Stimulated activated CD8-positive, alpha-beta memory T cell treated with anti-CD3 and anti-CD28 coated beads, Interleukin-12 subunit alpha, Interleukin-12 subunit beta, amount 100 ng/mL, for 4 hours (primary cell): ENCODE measurements around the gene CACNA2D2.

ENCODE experiments used
- DNase-seq: peaks from one replicate; pipeline ENCODE4 v3.0.0-alpha.2; 2020; ENCODE audit warnings: low read depth

Gene CACNA2D2

DNA sequence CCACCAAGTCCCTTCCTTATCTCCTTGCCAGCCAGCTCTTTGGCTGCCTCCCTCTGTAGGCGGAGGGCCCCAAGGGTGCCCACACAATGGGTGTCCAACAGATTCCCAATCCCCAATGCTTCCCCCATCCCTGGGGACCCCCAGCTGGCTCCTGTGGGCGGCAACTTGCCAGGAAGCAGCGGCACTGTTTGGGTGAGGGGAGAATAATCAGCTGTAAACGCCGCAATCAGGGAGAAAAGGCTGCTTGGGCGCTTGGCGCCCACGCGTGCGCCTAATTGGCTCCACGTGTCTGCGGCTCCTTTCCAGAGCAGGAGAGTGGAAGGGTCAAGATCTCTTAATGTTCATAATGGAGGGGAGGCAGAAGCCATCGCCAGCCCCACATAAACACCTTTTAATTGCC, 76.2 kb downstream of the CACNA2D2 start:
- DNase-seq = no peak

DNA sequence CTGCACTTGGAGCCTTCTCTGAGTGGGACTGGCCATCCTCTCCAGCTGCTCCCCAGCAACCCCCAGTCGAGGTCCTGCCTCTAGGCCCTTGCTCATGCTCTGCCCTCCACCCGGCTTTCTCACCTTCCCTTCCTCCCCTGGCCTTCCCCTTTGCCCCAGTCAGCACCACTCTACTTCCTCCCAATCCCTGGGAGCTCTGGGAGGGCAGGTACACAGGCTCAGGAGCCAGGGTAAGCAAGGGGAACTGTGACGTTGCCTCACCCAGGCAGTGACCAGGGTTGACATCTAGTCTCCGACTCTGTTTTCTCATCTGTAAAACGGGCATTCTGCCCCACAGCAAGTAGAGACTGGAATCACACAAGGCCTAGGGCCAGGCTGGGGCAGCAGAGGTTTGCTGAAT, 77.5 kb downstream of the CACNA2D2 start:
- DNase-seq = no peak

DNA sequence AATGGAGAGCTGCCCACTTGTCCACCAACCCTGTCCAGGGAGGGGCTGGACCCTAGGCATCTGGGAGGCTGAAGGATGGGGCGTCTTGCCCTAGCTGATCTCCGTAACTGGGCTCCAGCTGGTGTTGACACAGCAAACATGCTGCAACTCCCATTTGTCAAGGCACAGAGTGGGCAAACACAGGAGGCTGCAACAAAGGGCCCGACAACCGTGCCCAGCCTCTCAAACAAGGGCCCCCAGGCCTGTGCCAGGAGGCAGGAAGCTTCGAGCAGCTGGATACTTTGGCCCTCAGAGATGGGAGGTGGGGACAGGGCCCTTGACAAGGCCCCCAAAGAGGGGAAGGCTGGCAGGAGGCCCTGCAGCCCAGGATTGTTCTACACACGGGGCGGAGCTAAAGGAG, 79.9 kb downstream of the CACNA2D2 start:
- DNase-seq = no peak

- DNase-seq = no peak
Measured at GRCh38 chr3:50422153-50422552, 81.3 kb downstream of the CACNA2D2 start.

- DNase-seq = no peak
Measured at GRCh38 chr3:50419595-50420370, 83.7 kb downstream of the CACNA2D2 start.

- DNase-seq = no peak
Measured at GRCh38 chr3:50418850-50419249, 84.6 kb downstream of the CACNA2D2 start.

GRCh38 chr3:50417637-50418033, 85.8 kb downstream of the CACNA2D2 start:
- DNase-seq = no peak

- no peak for DNase-seq
Measured at GRCh38 chr3:50416736-50417636, 86.4 kb downstream of the CACNA2D2 start.

DNA sequence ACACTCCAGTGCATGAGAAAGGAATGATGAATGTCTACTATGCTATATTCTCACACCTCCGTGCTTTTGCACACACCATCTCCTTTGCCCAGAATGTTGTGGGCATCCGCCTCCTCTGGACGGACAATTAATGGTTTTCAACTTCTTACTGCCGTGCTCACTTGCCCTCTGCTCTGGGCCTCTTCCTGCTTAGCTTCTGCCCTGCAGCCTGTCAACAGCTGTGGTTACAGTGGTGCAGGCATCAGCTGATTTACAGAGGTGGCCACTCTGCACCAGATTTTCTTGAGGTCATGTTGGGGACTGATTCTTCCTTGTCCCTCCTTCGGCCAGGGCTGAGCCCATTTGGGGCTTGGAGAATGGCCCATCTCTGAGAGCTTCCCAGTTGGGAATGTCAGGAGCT, 87.6 kb downstream of the CACNA2D2 start:
- no peak for DNase-seq

GRCh38 chr3:50415061-50415460, 88.4 kb downstream of the CACNA2D2 start:
- no peak for DNase-seq

DNA sequence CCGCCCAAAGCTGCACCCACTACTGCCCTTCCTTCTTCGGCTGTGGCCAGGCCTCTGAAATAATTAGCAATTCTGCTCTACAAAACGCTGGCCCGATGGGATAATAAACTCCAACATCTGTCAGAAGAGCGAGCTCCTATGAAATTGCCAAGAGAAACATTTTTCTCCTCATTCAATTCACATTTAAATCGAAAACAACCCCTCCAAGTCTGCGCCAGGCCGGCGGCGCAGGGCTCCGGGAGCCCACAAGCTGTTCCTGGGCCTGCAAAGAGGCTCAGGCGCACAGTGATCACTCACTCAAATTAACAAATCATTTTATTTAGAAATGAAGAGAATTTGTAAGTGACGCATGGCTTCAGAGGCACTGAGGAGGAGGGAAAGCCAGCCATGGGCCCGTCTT, 88.8 kb downstream of the CACNA2D2 start:
- no peak for DNase-seq

DNA sequence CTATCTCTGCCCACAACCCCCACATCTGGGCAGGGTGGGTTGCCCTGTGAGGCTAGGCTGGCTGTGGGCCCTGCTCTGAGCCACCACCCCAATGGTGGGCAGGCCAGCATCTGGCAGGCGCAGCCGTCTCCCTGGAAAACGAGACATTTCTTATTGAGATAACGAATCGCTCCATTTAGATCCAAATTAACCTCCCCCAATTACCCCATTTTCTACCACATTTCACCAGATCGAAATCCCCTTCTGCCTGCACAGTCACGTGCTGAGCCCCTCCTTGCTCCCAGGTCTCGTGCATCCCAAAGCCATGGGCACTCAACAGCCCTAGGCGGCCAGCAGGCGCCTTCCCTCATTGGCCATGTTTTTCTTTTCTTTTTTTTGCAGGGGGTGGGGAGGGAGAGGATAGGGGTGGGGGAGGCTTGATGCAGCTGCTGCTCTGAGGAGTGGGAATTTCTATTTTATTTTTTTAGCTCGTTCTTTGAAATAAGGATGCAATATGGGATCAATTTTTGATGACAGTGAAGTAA, 91.1 kb downstream of the CACNA2D2 start:
- DNase-seq = no peak

GRCh38 chr3:50411229-50411628, 92.2 kb downstream of the CACNA2D2 start:
- no peak for DNase-seq

DNA sequence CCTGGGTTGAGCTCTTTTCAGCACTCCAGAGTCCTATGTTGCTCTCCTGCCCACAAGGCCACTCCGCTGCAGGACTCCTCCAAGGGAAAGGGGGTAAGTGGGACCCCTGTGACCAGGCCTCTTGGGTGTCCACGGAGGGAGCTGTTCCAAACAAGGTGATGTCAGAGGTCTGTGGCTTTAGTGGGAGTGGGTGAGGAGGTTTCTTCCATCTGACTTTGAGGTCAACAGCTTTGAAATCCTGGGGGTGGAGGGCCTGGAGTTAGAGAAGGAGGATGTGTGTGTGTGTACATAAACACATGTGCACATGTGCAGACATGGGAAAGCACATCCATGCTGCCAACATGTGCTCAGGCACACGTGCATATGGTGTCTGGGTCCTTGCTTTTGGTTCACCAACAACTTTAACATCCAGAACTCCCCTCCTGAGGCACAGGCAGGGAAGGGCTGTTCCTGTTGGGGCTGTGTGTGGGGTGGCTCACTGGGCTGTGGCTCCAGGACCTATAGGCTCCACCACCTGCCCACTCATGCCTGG, 92.8 kb downstream of the CACNA2D2 start:
- DNase-seq = no peak

DNA sequence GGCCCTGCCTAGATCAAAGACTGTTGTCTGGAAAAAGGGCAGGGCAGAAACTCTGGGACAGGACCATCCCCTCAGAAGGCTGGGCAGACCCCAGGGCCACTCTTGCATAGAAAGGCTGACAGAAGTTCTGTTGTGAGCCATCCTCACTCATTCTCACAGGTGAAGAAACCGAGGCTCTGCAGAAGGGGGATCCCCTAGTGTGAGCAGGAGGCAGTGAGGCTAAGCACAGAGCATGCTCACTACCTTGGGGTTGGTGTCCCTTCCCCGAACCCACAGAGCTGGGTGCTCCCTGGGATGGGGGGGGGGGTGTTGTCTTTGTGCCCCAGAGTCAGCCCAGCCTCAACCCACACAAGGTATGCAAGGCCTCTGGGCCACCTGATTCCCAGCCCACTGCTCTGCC, 93.2 kb downstream of the CACNA2D2 start:
- DNase-seq = no peak

DNA sequence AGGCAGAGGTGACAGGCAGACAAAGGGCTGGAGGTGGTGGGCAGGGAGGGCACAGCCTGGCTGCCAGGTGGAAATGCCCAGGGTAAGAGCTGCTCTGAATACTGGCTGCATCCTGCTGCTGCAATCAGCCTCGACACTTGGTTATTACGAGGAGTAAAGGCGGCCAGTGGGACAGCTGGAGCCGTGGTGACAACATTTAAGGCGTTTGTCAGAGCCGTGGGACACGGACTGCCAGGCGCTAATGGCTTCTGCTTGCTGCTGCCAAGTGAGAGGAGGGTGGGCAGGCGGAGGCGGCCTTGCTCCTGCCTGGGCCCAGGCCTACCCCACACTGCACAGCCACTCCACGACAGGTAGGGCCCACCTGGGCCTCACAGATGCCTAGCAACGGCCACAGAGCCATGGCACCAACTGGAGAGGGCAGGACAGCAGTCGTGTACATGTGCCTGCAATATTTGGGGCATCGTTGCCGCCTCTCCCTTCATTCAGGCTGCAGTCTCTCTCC, 94.9 kb downstream of the CACNA2D2 start:
- DNase-seq = no peak

- DNase-seq = no peak
Measured at GRCh38 chr3:50406487-50406886, 96.9 kb downstream of the CACNA2D2 start.

GRCh38 chr3:50405249-50405648, 98.2 kb downstream of the CACNA2D2 start:
- no peak for DNase-seq

DNA sequence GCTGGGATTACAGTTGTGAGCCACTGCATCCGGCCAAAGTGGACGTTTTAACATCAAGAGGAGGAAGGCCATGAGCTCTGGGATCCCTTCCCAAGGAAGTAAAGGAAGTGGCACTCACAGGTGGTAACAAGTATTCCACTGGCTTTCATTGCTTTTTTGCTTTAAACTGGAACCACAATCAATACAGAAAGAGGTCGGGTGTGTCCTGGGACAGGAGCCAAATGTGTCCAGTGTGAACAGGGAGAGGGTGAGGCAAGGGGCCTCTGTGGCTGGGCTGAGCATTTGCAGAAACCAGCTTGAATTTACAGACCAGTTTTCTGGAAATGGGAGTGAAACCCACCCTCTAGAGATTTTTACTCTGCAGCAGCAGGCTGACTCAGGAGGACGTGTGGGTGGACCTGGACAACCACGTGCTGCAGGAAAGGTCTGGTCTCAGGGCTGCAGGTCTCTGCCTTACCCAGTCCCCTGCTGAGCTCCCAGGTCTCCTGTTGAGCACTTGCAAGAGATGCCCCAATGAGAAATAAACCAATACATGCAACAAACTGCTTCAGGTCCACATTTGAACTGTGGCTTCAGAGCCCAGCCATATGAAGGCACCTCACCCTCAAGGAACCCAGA, 101.3 kb downstream of the CACNA2D2 start:
- DNase-seq = no peak

- DNase-seq = no peak
Measured at GRCh38 chr3:50396502-50396901, 106.9 kb downstream of the CACNA2D2 start.

DNA sequence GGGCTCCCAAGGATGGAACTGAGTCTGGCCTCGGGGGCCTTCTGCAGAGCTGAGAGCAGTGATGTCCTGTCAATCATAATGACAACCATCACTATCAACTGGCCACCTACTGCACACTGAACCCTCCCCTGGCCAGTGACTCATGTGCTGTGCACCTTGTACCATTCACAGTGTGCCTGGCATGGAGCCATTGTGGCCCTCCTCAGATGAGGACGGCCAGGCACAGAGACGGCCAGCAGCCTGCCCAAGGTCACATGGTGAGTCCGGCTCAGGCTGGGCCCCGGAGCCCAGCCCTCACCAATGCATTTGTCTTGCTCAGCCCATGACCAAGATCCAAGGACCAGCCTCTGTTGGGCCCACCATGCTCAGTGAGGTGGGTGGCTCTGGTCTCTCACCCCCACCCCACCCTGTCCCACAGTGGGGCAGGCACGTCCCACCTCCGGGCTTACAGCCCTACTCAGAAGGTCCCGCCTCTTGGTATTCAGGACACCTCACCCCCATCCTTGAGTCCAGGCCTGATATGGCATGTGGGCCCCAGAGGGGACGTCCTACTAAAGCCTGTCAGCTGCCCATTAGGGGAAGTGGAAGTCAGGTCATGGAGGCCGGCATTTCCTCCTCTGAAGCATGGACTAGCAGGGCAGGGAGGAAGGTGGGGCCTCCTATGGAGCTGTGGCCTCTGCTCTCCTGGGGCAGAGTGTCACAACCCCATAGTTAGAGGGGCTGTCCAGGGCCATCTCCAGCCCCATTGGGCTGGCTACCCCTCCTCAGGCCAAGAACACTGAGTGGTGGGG, 108.2 kb downstream of the CACNA2D2 start:
- no peak for DNase-seq
